Measurements from ENCODE around the gene LCP2.

- TF ChIP-seq, protein P1, sequence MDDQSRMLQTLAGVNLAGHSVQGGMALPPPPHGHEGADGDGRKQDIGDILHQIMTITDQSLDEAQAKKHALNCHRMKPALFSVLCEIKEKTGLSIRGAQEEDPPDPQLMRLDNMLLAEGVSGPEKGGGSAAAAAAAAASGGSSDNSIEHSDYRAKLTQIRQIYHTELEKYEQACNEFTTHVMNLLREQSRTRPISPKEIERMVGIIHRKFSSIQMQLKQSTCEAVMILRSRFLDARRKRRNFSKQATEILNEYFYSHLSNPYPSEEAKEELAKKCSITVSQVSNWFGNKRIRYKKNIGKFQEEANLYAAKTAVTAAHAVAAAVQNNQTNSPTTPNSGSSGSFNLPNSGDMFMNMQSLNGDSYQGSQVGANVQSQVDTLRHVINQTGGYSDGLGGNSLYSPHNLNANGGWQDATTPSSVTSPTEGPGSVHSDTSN (IDR thresholded peaks at IDR 0.05), result no peak
- TF ChIP-seq SREBF2 (IDR thresholded peaks at IDR 0.05) (no peak), SMC3 (IDR thresholded peaks at IDR 0.05) (no peak), RNF2 (IDR thresholded peaks at IDR 0.05; ENCODE audit: borderline replicate concordance, low read depth) (no peak), POLR2A (IDR thresholded peaks at IDR 0.05; ENCODE audit: low read length) (no peak)
These were observed 35.8 kb upstream of the LCP2 start for GRCh38 chr5:170333161-170333910.

Measured in A549 (cell line).